T-helper 1 cell treated with Interleukin-12 subunit alpha and Interleukin-12 subunit beta and Interleukin-4 antibody, amounts not matched to agents 30 μg/mL and 1 μg/mL, for 36 hours (primary cell): ENCODE results near the gene TRAPPC14.
A peak's percentile ranks its signal among the peaks of the same experiment; 100 is the strongest.
"Not testable (repeated sequence)": the region's sequence is repeated elsewhere in the genome, so short reads cannot be mapped to it uniquely, and the experiment has no call there.

Experiments used
- H3K27ac Mint-ChIP-seq: one replicate; pipeline ENCODE4 v1.8.0; 2021; ENCODE audit warnings: mild to moderate bottlenecking, mixed read lengths
- H3K27me3 Mint-ChIP-seq: one replicate; pipeline ENCODE4 v1.8.0; 2021; ENCODE audit warnings: low read depth, mixed read lengths
- H3K36me3 Mint-ChIP-seq: one replicate; pipeline ENCODE4 v1.8.0; 2021; ENCODE audit warnings: low read depth, mixed read lengths
- H3K4me1 Mint-ChIP-seq: one replicate; pipeline ENCODE4 v1.8.0; 2021; ENCODE audit warnings: low read depth, mixed read lengths
- H3K4me3 Mint-ChIP-seq: one replicate; pipeline ENCODE4 v1.8.0; 2021; ENCODE audit warnings: mild to moderate bottlenecking, moderate library complexity, mixed read lengths
- H3K9me3 Mint-ChIP-seq: one replicate; pipeline ENCODE4 v1.8.0; 2021; ENCODE audit warnings: mixed read lengths

TRAPPC14 gene

DNA sequence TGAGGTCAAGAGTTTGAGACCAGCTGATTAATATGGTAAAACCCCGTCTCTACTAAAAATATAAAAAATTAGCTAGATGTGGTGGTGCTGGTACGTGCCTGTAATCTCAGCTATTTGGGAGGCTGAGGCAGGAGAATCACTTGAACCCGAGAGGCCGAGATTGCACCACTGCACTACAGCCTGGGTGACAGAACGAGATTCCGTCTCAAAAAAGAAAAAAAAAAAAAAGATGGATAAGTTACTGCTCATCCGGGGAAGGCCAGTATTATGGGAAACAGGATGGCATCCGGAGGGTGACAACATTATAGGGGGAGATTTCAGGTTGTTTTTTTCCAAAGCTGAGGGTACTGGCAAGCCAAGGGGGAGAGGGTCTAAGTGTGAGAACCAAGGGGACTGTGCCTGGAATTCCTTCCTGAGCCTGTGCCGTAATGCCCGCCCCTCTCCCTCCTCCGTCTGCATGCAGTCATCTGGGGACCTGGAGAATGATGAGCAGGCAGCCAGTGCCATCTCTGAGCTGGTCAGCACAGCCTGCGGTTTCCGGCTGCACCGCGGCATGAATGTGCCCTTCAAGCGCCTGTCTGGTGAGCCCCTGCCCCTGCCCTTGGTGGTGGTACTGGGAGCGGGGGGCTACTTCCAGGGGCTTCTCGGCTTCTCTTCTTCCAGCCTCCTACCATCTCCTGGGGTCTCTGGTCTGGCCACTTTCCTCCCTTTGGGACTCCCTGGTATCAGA, 5.4 kb downstream of the TRAPPC14 start:
- H3K27ac Mint-ChIP-seq = peak overlapping the region; percentile 46
- peaks cover 36% of the 10 kb centered on the region for H3K36me3 Mint-ChIP-seq
- H3K27me3 Mint-ChIP-seq = no peaks in the 10 kb centered on the region
- no peak overlapping the region for H3K4me3 Mint-ChIP-seq
- no peaks in the 10 kb centered on the region for H3K9me3 Mint-ChIP-seq
- H3K4me1 Mint-ChIP-seq = peaks cover 41% of the 10 kb centered on the region

DNA sequence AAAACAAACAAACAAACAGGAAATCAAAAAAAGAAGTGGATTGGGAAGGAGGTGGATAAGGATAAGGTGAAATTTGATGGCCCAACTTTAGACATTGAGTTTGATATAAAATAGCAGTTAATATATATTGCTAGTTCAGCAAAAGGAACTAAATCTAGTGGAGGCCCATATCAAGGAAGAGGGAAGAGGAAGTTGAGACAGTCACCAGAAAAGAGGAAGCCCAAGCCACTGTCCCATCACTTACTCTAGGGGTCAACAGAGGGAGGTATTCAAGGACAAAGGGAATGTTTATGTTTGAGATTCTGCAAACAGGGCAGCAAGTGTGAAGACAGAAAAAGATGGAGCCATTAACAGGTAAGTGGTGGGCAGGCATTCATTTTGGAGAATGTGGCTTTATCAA, 6.1 kb downstream of the TRAPPC14 start:
- Mint-ChIP-seq H3K4me3 (no peak overlapping the region), H3K27me3 (no peaks in the 10 kb centered on the region), H3K27ac (peak overlapping the region; percentile 23), H3K9me3 (no peaks in the 10 kb centered on the region), H3K36me3 (peaks cover 34% of the 10 kb centered on the region), H3K4me1 (peaks cover 38% of the 10 kb centered on the region)

DNA sequence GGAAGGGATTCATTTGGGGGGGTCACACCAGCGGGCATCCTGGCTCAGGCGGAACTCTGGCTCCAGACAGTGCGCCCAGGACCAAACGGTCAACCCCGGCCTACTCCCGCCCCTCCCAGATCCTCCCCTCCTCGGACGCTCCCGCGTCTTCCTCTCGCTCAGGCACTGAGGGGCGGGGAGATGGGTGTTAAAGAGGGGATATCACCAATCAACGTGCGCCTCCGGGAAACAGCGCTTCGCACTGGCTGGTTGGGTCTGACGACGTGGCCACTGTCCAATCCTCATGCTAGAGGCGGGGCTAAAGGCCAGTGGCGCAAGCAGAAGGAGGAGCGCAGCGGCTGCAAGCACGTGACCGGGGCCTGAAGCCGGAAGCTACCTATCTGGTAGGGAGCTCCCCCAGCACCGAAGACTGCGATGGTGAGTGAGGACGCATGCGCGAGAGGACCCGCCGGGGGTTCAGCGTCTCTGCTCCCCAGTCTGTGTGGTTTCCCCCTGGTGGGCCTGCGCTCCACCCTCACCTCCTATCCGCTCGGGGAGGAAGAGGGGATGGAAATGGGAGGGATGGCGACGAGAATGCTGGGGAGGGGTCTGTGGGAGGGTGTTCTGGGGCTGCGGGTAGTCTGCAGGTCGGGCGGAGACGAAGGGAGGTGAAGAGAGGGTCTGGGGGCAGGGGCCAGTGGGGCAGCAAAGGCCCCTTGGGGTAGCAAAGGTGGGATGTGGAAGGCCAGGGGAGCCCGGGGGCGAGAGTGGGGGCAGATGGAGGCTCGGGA, 9.8 kb downstream of the TRAPPC14 start, which contains the start of gene LAMTOR4:
Gene LAMTOR4 (plus strand): TSS at position 360 of the 770 bp plus-strand sequence. CDS start 55 bp downstream, at position 415.
- no peaks in the 10 kb centered on the region for H3K27me3 Mint-ChIP-seq
- peaks cover 28% of the 10 kb centered on the region for H3K4me1 Mint-ChIP-seq
- H3K4me3 Mint-ChIP-seq = peak within 1 kb of the TSS; percentile 96
- peak within 1 kb of the TSS; percentile 90 for H3K27ac Mint-ChIP-seq
- H3K36me3 Mint-ChIP-seq = peaks cover 18% of the 10 kb centered on the region
- no peaks in the 10 kb centered on the region for H3K9me3 Mint-ChIP-seq

DNA sequence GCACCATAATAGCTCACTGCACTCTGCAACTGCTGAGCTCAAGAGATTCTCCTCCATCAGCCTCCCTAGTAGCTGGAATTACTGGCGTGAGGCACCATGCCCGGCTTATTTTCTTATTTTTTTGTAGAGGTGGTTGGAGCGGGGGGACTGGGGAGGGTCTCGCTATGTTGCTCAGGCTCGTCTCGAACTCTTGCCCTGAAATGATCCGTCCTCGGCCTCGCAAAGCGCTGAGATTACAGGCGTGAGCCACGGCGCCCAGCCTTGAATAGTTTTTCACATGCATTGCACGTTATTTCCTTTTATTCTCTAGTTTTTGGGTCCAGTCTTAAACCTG, 10.3 kb downstream of the TRAPPC14 start:
- Mint-ChIP-seq H3K27ac (peak overlapping the region; percentile 90), H3K27me3 (no peaks in the 10 kb centered on the region), H3K4me1 (peaks cover 28% of the 10 kb centered on the region), H3K9me3 (no peaks in the 10 kb centered on the region), H3K4me3 (peak overlapping the region; percentile 96), H3K36me3 (peaks cover 15% of the 10 kb centered on the region)

DNA sequence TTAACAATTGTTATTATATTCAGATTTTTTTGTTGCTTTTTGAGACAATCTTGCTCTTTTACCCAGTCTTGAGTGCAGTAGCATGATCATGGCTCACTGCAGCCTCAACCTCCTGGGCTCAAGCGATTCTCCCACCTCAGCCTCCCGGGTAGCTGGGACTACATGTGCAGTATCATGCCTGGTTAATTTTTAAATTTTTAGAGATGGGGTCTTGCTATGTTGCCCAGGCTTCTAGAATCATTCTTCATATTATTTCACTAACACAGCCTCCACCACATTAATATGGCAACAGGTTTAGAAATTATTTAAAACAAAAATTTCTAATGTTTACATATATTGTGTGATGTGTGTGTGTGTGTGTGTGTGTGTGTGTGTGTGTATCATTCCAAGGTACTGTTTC, 11.2 kb downstream of the TRAPPC14 start:
- Mint-ChIP-seq H3K27ac (no peak overlapping the region), H3K9me3 (no peaks in the 10 kb centered on the region), H3K36me3 (peaks cover 9% of the 10 kb centered on the region), H3K4me1 (peaks cover 24% of the 10 kb centered on the region), H3K4me3 (no peak overlapping the region), H3K27me3 (no peaks in the 10 kb centered on the region)

DNA sequence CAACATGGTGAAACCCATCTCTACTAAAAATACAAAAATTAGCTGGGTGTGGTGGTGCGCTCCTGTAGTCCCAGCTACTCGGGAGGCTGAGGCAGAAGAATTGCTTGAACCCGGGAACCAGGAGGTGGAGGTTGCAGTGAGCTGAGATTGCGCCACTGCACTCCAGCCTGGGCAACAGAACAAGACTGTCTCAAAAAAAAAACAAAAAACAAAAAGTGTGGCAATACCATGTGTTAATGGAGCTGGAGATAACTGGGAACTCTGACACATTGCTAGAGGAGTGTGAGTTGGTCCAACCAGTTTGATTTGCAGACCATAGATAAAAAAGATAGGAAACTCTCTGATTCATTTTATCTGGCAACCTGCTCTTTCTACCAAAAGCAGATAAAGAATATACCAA, 12.2 kb downstream of the TRAPPC14 start:
- H3K27me3 Mint-ChIP-seq, H3K4me3 Mint-ChIP-seq, H3K9me3 Mint-ChIP-seq, H3K36me3 Mint-ChIP-seq, H3K27ac Mint-ChIP-seq: not testable (repeated sequence)
- H3K4me1 Mint-ChIP-seq = peaks cover 22% of the 10 kb centered on the region

DNA sequence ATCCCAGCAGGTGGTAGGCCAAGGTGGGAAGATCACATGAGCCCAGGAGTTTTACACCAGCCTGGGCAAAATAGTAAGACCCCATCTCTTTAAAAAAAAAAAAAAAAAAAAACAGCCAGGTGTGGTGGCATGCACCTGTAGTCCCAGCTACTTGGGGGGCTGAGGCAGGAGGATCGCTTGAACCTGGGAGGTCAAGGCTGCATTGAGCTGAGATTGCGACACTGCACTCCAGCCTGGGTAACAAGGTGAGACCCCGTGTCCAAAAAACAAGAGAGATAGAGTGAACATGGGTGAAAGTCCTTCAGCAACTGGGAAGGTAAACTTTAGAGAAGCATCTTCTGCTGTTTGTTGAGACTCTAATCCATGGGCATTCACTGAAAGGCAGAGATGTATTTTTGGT, 16.1 kb downstream of the TRAPPC14 start:
- no peaks in the 10 kb centered on the region for H3K27me3 Mint-ChIP-seq
- H3K9me3 Mint-ChIP-seq = no peaks in the 10 kb centered on the region
- no peak overlapping the region for H3K4me3 Mint-ChIP-seq
- no peaks in the 10 kb centered on the region for H3K36me3 Mint-ChIP-seq
- H3K27ac Mint-ChIP-seq = no peak overlapping the region
- peaks cover 15% of the 10 kb centered on the region for H3K4me1 Mint-ChIP-seq

DNA sequence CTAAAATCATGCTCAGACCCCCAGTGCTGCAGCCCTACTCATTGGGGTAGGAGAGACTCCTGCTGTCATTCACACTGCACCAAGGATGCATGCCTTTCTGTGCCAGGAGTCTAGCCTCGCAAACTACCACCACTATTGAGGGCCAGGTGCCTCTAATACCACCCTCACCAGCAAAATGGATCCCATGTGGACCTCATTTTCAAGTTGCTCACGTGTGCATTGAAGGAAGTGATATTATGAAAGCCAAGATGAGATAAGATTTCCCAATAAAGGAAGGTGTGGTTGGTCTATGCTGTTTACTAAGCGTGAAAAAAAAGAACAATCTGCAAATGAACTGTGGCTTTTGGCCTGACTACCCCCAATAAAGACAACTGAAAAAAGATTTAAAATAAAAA, 17.0 kb downstream of the TRAPPC14 start:
- Mint-ChIP-seq H3K27ac (no peak overlapping the region), H3K27me3 (no peaks in the 10 kb centered on the region), H3K9me3 (no peaks in the 10 kb centered on the region), H3K36me3 (no peaks in the 10 kb centered on the region), H3K4me3 (no peak overlapping the region), H3K4me1 (peaks cover 15% of the 10 kb centered on the region)

DNA sequence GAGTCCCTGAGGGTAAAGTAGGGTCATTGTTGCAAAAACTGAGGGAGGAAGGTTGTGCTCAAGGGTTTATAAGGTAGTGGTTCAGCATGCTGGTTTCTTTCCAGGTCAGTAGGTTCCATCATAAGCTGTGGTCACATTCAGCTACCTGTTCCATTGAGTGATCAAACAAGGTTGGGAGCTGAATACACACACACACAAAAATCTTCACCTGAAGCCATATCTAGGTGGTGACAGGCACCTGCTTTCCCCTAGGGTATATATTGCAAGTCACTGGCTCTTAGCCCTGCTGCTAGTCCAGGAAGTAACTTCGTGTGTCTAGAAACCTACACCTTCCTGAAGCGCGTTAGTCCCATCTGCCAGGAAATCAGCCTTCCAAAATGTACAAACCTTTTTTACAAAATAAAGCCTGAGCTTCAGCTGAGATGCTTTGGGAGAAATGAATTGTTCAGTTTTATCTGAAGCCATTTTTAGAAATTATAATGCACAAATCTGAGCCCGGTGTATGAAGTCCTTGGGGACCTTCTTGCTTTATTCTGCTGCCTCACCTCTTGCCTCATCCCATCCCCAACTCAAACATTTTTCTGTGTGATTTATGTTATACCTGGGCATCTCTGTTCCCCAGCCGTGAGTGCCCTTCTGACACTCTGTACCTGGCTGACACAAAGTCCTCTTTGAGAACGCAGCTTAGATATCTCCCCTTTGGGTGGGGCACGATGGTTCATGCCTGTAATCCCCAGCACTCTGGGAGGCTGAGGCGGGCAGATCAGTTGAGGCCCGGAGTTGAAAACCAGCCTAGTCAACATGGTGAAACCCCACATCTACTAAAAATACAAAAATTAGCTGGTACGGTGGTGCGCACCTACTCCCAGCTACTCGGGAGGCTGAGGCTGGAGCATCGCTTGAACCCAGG, 20.4 kb downstream of the TRAPPC14 start:
- no peak overlapping the region for H3K4me3 Mint-ChIP-seq
- H3K27ac Mint-ChIP-seq = peak overlapping the region; percentile 57
- H3K27me3 Mint-ChIP-seq = no peaks in the 10 kb centered on the region

DNA sequence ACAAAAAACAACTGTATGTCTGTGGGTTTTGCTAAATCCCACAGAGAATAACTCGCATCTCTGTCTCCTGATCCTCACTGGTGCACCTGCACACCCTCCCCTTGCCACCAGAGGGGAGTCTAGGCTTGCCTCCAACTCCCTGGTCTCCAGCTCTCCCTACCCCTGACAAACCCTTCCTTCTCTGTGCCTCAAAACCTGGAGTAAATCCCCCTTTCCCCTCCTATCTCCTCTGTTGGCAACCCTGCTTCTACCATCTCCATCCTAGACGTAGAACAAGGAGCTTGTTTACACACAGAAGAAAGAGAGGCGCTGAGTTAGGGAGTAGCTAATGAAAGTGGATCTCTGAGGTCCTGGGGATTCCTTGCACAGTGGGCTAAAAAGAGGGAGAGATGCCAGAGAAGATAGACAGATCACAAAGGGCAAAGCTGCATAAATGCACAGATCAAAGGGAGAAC, 25.8 kb downstream of the TRAPPC14 start:
- peak overlapping the region; percentile 6 for H3K4me3 Mint-ChIP-seq
- H3K27me3 Mint-ChIP-seq = no peaks in the 10 kb centered on the region
- no peaks in the 10 kb centered on the region for H3K36me3 Mint-ChIP-seq
- peaks cover 21% of the 10 kb centered on the region for H3K4me1 Mint-ChIP-seq
- no peaks in the 10 kb centered on the region for H3K9me3 Mint-ChIP-seq
- H3K27ac Mint-ChIP-seq = no peak overlapping the region

More for the DNA sequence above, 20.4 kb downstream of the TRAPPC14 start:
- Mint-ChIP-seq H3K36me3 (no peaks in the 10 kb centered on the region), H3K9me3 (no peaks in the 10 kb centered on the region), H3K4me1 (peaks cover 15% of the 10 kb centered on the region)

DNA sequence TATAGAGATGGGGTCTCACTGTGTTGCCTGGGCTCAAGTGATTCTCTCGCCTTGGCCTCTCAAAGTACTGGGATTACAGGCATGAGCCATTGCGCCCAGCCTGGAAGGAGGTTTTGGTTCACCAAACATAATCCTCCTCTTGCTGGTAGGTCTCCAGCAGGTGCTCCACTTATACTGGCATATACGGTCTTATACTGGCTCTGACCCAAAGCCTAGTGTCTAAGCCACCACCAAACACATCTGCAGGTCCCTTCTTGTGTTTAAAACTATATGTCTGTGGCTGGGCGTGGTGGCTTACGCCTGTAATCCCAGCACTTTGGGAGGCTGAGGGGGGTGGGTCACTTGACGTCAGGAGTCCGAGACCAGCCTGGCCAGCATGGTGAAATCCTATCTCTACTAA, 26.4 kb downstream of the TRAPPC14 start:
- Mint-ChIP-seq H3K9me3 (no peaks in the 10 kb centered on the region), H3K4me3 (peak overlapping the region; percentile 6), H3K4me1 (peaks cover 18% of the 10 kb centered on the region), H3K27ac (no peak overlapping the region), H3K27me3 (no peaks in the 10 kb centered on the region), H3K36me3 (no peaks in the 10 kb centered on the region)

DNA sequence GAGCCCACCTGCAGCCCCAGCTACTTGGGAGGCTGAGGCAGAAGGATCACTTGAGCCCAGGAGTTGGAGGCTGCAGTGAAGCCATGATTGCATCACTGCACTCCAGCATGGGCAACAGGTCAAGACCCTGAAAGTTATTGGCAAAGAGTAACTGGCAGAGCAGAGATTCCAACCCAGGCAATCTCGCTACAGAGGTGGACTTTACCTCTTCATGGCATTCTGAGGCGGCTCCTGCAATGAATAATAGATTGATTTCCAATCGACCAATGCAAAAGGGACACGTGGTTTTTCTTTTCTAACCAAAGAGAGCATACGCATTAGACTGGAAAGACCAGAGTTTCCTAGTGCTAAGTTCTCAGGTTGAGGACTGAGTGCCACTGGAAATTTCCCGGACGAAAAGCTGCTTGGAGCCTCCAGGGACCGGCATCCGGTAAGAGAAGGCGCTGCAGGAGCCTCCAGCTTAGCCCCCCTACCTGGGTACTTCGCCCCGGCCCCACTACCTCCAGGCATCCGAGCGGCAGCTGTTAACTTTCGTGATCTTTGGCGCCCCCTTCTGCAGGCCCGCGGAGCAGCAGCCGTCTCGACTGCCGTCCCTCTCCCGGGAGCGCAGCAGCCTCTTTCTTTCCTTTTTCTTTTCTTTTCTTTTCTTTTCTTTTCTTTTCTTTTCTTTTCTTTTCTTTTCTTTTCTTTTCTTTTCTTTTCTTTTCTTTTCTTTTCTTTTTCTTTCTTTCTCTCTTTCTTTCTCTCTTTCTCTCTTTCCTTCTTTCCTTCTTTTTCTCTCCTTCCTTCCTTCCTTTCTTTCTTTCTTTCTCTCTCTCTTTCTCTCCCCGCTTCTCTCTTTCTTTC, 27.7 kb downstream of the TRAPPC14 start:
- Mint-ChIP-seq H3K4me3 (peak overlapping the region; percentile 56), H3K4me1 (peaks cover 18% of the 10 kb centered on the region), H3K27ac (peak overlapping the region; percentile 52), H3K27me3 (no peaks in the 10 kb centered on the region), H3K36me3 (no peaks in the 10 kb centered on the region), H3K9me3 (no peaks in the 10 kb centered on the region)

DNA sequence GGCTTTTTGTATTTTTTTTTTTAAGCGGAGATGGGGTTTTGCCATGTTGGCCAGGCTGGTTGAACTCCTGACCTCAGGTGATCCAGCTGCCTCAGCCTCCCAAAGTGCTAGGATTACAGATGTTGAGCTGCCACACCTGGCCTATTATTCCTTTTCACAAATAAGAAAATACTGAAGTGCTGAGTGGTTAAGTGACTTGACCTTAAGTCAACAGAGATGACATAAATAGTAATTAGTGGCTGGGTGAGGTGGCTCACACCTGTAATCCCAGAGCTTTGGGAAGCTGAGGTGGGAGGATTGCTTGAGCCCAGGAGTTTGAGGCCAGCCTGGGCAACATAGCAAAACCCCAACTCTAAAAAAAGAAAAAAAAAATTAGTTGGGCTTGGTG, 28.3 kb downstream of the TRAPPC14 start:
- not testable (repeated sequence) for H3K27ac Mint-ChIP-seq, H3K27me3 Mint-ChIP-seq, H3K36me3 Mint-ChIP-seq, H3K9me3 Mint-ChIP-seq, H3K4me3 Mint-ChIP-seq
- H3K4me1 Mint-ChIP-seq = peaks cover 21% of the 10 kb centered on the region

DNA sequence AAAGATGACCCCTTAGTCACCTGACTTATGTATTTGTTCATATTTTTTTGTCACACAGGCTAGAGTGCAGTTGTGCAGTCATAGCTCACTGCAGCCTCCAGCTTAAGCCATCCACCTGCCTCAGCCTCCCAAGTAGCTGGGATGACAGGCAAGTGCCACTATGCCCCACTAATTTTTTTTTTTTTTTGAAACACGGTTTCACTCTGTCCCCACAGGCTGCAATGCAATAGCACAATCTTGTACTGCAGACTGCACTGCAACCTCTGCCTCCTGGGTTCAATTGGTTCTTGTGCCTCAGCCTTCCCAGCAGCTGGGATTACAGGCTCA, 29.9 kb downstream of the TRAPPC14 start:
- H3K36me3 Mint-ChIP-seq = peaks cover 5% of the 10 kb centered on the region
- no peaks in the 10 kb centered on the region for H3K27me3 Mint-ChIP-seq
- H3K4me1 Mint-ChIP-seq = peaks cover 31% of the 10 kb centered on the region
- H3K9me3 Mint-ChIP-seq = no peaks in the 10 kb centered on the region
- H3K4me3 Mint-ChIP-seq = peak overlapping the region; percentile 100
- H3K27ac Mint-ChIP-seq = peak overlapping the region; percentile 63
